ENCODE data around the gene PREX1. TPM values are rescaled to one million over a fixed set of nuclear protein-coding genes. Genes with fewer than 3 reads are reported as not detected.

The PREX1 gene
- total and polyA plus RNA-seq, 2 experiments from 2014 or later, result 2.4 to 10.3 TPM

GRCh38 chr20:48651271-48651670, 176.5 kb downstream of the PREX1 start (continued):
- no peak for TF ChIP-seq EZH2phosphoT487 (IDR thresholded peaks at IDR 0.05; ENCODE audit: unreplicated experiment)
- TF ChIP-seq JUNB (IDR thresholded peaks at IDR 0.05; ENCODE audit: unreplicated experiment), result no peak
- no peak for TF ChIP-seq NANOG (IDR thresholded peaks at IDR 0.05; ENCODE audit: borderline replicate concordance)
- TF ChIP-seq CTCF (conservative IDR thresholded peaks at IDR 0.05; ENCODE audit: low read depth in 2 of 2), result no peak
- no peak for TF ChIP-seq ZNF114 (CRISPR knock-in tag; IDR thresholded peaks at IDR 0.05)

GRCh38 chr20:48649868-48650267, 177.9 kb downstream of the PREX1 start:
- H3K4me1 Mint-ChIP-seq, result no peaks in the 10 kb centered on the region
- H3K4me3 Mint-ChIP-seq, result no peak overlapping the region
- H3K36me3 ChIP-seq (ENCODE audit: insufficient read depth), result no peaks in the 10 kb centered on the region; the same call in 1 of the 2 replicates
- no peak overlapping the region for H2AFZ ChIP-seq
- H3K79me2 ChIP-seq (replicated peaks; ENCODE audit: insufficient read depth), result no peaks in the 10 kb centered on the region
- no peaks in the 10 kb centered on the region for H3K27me3 ChIP-seq (ENCODE audit: insufficient read depth)
- ATAC-seq (no peak), DNase-seq (ENCODE audit: low spot score) (no peak)
- H3K36me3 Mint-ChIP-seq (ENCODE audit: low read depth), result peaks cover 21% of the 10 kb centered on the region
- H3K4me3 ChIP-seq, result no peak overlapping the region
- no peaks in the 10 kb centered on the region for H3K4me1 ChIP-seq (ENCODE audit: insufficient read depth)
- H3K27ac ChIP-seq (ENCODE audit: low read depth), result no peak overlapping the region
- no peaks in the 10 kb centered on the region for H3K9me3 Mint-ChIP-seq
- H3K4me2 ChIP-seq, result no peak overlapping the region
- H4K20me1 ChIP-seq (replicated peaks; ENCODE audit: insufficient read depth), result no peaks in the 10 kb centered on the region
- H3K27me3 Mint-ChIP-seq (ENCODE audit: insufficient read depth, low read depth, poor library complexity), result peaks cover 4% of the 10 kb centered on the region
- H3K9me2 ChIP-seq (ENCODE audit: insufficient read depth), result no peaks in the 10 kb centered on the region
- no peak overlapping the region for H3K27ac Mint-ChIP-seq
- H3F3A ChIP-seq (replicated peaks; ENCODE audit: low read depth), result no peaks in the 10 kb centered on the region
- TF ChIP-seq EZH2phosphoT487 (IDR thresholded peaks at IDR 0.05; ENCODE audit: unreplicated experiment) (no peak), POLR2AphosphoS5 (IDR thresholded peaks at IDR 0.05; ENCODE audit: low read depth) (no peak), CTCF (conservative IDR thresholded peaks at IDR 0.05; ENCODE audit: low read depth in 2 of 2) (no peak), NANOG (IDR thresholded peaks at IDR 0.05; ENCODE audit: borderline replicate concordance) (no peak), ZNF331 (CRISPR knock-in tag; IDR thresholded peaks at IDR 0.05; ENCODE audit: low read depth) (no peak), JUNB (IDR thresholded peaks at IDR 0.05; ENCODE audit: unreplicated experiment) (no peak), ZNF462 (CRISPR knock-in tag; IDR thresholded peaks at IDR 0.05) (no peak), EZH2 (IDR thresholded peaks at IDR 0.05; ENCODE audit: low read depth, unreplicated experiment) (no peak), ZNF114 (CRISPR knock-in tag; IDR thresholded peaks at IDR 0.05) (no peak), REST (IDR thresholded peaks at IDR 0.05; ENCODE audit: unreplicated experiment) (no peak), CREB1 (CRISPR knock-in tag; IDR thresholded peaks at IDR 0.05; ENCODE audit: low read depth) (no peak)
